ENCODE measurements around the gene PCTP.

PCTP gene

DNA sequence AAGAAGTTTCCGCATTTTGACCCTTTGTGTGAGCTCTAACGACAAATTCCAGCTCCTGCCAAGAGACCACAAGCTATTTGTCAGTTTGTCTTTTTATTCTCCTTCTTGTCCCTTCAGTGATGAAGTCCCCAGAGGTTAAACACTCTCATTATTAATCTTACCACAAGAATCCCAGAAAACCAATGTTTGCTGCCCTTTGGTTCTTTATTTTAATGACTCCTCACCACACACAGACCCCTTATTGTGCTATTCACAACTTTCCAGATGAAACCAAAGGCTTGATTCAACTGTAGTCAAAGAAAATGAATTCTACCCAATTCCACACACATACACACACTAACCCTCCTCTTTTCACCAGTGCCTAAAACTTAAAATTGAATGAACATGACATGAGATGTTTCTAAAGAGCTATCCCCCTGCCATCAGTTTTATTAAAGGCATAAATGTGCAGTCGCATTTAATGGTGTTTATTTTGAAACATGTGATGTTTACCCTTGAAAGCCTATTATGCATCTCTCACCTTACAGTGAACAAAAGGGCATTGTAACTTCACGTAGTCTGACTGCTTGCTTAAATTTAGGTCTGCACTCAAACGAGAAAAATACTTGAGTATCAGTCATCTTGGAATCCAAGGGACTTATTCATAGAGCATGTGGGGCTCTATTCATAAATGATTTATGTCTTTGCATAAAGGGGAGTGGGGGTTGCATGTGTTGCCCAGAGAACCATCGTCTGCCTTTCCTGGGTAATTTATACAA, 44.1 kb downstream of the PCTP start:
- DNase-seq (ENCODE audit: low read depth): no peak

DNA sequence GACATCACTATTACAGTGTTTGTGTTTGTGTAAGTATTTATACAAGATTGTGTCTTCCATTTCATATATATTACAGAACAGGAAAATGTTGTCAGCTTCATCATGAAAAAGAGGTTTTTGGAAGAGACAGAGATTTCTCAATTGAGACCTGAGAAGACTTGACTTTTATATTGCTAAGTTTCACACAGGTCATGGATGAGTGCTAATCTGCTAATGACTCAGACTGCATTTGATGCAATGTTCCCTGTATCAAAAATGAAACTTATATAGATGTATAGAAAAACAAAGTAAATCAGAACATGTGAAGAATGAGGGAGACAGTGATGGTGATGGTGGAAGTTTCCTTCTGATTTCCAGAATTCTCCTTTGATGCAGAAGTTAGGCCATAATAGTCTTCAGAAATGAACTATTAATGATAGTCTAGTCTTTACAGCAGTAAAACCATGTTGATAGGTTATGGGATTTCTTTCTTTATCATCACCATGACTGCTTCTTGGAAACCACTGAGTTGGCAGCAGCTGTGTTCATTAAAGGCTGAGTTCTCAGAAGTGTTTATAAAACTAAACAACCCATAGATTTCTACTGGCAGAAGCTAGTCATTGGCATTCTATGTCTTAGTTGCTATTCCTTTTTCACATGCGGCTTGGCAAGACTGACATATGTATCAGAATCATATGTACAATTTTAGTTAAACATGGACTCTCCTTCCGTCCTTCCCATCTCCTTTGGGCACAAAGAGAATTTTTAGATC, 56.1 kb downstream of the PCTP start:
- DNase-seq (ENCODE audit: low read depth): no peak

DNA sequence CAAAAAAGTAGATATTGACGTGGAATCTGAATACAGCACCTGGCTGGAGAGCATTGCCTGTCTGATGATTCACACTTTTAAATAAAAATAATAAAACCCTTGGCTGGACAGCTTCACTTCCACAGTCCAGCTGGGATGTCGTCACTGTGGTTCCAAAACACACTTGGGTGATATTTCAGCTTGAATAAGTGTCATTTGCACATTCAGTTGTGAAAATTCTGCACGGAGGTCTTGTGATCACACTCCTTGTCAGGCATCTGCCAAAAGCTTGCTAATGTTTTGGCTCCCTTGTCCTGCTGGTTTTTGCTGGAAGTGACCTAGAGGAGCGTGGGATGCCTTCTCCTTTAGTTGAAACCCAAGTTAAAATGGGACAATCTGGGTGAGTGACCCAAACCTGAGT, 60.7 kb downstream of the PCTP start:
- no peak for DNase-seq (ENCODE audit: low read depth)

DNA sequence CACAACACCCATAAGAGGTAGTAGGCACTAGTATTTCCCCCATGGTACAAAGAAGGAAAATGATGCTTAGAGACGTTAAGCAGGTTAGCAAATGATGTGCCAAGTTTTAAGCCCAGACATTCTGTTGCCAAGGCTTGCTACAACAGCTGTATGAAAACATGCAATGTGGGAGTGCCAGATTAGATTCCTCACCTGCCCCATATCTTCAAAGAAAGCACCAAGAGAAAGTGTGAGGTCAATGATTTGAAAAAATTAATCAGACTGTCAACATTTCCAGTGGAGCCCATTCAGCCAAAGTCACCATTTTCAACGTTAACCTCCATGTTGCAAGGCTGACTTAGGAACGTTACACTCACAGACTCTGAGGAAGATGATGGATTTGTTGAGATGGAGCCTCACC, 61.5 kb downstream of the PCTP start:
- DNase-seq (ENCODE audit: low read depth): no peak

DNA sequence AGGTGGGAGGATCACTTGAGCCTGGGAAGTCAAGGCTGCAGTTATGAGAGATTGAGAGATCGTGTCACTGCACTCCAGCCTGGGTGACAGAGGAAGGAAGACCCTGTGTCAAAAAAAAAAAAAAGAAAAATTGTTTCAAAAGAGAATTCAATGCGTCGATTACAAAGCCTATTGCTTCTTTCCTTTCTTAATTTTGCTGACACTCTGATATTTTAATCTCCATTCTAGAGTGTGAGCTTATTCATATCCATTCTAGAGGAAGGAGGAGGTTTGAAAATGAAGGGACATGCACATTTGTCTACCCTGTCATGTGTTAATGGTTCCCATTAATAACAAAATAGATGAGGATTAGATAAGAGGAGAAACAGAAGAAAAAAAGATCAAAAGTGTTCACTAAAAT, 63.1 kb downstream of the PCTP start:
- DNase-seq (ENCODE audit: low read depth): no peak

DNA sequence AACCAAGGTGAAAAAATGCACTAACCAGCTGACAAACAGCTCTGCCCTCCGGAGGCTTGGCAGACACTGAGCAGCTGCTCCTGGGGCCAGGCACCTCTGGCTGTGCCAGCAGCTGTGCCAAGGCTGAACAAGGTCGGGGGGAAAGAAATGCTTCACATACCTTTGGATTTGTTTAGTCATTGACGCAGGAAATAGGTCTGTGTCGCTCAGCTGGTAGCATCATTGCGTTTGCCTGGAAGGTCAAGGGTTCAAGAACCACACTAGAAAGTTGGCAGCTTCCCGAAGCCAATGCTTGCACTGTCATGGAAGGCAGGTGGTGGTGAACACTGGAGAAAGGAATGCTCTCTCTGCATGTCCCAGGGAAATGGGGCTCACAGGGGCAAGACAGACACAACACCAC, 63.5 kb downstream of the PCTP start:
- DNase-seq (ENCODE audit: low read depth): no peak

DNA sequence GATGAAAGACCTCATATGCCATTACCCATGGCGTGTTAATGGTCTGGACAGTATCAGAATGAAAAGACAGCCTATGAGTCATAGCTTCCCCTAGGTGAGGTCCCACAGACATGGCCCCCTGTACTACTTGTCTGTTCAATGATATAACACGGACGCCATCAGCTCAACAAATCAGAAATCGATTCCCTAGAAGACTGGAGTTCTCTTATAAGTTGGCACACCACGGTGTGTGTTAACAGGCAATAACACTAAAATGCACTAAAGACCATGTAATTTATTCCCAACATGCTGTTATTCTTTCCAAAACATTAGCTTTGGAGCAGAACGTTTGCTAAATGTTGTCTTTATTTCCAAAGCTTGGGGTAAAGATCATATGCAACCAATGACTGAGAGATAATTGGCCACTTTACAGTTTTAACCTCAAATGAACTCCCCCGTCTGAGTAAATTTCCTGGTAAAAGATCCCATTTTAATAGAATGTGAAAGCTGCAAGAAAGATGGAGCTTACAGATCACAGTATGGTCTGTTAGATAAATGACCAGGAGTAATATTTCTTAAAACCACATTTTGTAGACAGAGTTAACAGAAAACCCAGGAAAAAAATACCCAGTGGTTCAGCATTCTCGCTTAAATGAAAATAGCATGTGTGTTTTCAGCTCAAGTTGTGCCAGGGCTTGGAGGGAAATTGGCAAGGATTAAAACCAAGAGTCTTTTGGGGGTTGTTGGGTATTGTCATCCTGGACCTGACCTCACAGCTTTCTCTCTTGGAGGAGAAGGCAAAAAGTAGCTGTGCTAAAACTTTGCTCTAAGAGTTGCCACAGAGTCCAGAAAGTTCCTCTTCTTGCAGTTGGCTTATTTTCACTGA, 65.9 kb downstream of the PCTP start:
- no peak for DNase-seq (ENCODE audit: low read depth)

DNA sequence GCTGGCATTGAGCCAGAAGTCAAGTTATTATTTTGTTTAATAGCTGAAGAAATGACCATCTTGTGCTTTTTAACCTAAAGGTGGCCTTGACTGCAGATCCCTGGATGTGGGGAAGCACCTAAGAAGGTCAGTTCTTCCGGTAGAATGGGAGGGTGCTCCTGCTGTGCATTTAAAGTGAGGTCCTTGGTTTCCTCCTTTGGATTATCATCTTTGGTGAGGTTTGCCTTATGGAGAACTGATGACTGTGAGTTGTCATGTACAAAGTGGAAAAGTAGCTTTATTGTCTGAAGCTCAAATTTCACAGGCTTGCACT, 66.5 kb downstream of the PCTP start:
- no peak for DNase-seq (ENCODE audit: low read depth)

DNA sequence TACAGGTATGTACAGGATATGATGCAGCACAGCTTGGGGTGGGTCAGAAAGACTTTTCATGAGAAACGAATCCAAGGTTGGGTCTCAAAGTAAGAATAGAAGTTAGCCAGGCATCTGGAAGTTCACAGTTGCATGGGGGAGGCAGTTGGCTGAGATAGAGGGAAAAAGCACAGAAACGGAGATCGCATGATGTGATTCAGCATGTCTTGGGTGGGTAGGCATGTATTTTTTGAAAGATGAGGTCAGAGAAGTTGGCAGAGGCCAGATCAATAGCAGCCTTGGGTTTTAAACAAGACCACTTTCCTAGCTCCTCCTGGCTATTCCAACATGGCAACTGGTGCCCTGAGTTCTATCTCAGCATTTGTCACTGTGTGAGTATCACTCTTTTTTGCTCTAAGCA, 67.2 kb downstream of the PCTP start:
- no peak for DNase-seq (ENCODE audit: low read depth)

DNA sequence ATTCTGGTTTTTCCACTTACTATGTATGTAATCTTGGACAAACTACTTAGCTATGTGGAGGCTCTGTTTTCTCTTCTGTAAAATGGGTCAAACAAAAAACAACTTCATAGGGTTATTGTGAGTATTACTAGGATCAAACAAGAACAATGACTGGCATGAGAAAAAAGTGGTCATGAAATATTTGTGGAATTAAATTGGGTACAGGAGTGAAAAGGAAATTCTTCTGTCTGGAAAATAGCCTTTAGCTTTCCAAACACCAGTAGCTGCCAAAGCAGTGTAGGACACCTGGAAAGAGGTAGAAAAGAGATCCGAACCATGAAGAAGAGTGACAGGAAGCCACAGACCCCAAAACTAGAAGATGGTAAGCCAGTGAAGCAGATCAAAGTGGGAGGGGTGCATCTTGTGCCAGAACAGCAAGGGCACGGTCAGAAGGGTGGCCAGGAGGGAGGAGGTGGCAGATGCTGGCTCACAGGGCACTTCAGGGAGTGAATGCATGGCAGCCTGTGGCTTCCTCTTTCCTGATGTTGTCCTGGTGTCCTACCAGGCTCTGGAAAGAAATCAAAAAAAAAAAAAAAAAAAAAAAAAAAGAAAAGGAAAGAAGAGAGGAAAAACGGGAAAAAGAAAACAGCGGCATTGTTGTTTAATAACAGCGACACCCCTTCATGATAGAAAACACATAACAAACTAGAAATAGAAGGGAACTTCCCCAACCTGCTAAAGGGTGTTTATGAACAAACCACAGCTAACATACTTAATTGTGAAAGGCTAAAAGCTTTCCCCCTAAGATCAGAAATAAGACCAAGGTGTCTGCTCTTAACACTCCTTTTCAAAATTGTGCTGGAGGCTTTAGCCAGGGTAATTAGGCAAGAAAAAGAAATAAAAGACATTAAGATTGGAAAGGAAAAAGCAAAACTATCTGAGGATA, 67.9 kb downstream of the PCTP start:
- no peak for DNase-seq (ENCODE audit: low read depth)

DNA sequence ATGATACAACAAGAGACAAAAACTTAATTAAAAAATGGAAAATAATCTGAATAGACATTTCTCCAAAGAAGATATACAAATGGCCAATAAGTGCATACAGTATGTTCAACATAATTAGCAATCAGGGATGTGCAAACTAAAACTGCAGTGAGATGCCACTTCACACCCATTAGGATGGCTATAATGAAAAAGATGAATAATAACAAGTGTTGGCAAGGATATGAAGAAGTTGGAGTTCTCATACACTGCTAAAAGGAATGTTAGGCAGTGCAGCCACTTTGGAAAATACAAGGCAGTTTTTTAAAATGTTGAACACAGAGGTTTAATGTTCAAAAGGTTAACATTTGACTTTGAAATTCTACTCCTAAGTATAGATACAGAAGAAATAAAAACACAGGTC, 69.8 kb downstream of the PCTP start:
- DNase-seq (ENCODE audit: low read depth): no peak

DNA sequence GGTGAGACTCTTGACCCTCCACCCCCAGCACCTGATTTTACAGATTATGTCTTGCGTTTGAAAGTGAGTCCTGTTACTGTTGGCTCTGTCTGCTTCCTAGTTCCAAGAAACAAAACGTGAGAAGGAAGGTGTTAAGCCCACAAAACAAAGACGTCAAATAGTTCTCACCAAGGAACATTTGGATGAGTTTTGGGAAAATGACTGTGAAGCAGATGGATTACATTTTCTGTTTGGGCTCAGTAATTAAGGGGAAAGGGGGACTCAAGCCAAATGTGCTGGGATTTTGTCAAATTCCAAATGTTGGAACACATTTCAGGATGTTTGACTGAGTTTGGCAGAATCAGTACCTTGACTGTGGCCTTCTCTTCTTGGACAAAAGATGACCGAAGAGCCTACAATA, 71.2 kb downstream of the PCTP start:
- no peak for DNase-seq (ENCODE audit: low read depth)

DNA sequence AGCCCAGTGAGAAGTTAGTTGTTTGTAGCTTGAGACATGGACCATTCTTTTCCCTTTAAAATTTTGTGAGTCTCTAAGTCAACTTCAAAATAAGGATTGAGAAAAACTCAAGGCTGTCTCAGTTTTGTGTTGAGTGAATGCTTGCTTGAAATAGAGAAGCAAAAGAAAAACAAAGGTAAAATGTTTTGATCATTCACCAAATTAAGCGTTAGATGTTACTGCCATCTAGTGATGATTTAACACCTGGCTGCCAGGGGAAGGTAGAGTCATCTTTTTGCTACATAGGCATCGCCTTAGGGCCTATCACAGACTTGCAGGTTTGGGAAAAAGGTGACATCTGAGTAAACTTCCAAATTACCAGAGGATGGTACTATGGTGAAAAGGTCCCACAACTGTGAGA, 74.4 kb downstream of the PCTP start:
- no peak for DNase-seq (ENCODE audit: low read depth)

All from stromal cell of bone marrow (primary cell).